Kidney epithelial cell (primary cell): Measurements from ENCODE around the gene KCNQ1. TPM values are rescaled to one million over a fixed set of nuclear protein-coding genes. Genes with fewer than 3 reads are reported as not detected.

Experiments
- DNase-seq: peaks from one replicate; pipeline ENCODE4 v3.0.0-alpha.2; 2010; ENCODE audit warnings: low read depth
- H3K27me3 ChIP-seq: 2 replicates; pipeline ENCODE4 v1.6.0; 2011; ENCODE audit warnings: low read length; ENCODE audit not compliant: control insufficient read depth, insufficient read depth
- H3K36me3 ChIP-seq: 2 replicates; pipeline ENCODE4 v1.5.1; 2011; ENCODE audit warnings: low read length; ENCODE audit not compliant: control insufficient read depth, insufficient read depth
- H3K4me3 ChIP-seq: 2 replicates; pipeline ENCODE4 v1.5.1; 2011; ENCODE audit warnings: low read depth, mild to moderate bottlenecking, control low read depth, low read length
- total RNA-seq: library from RNA; depleted of rRNA; stranded (reverse); fragments of >200 nt; gene quantifications from 2 replicates; pipeline ENCODE4 v1.2.3, GENCODE V29; 2015
- TF ChIP-seq, protein P1 (sequence below): IDR thresholded peaks from 2 replicates; pipeline ENCODE4 v1.5.1; 2011; ENCODE audit warnings: mild to moderate bottlenecking, moderate library complexity, low read length, control low read depth, inconsistent platforms; ENCODE audit not compliant: insufficient read depth, poor library complexity, severe bottlenecking

KCNQ1 gene
- total RNA-seq, 1 donor from 2014 or later, result 2.3 TPM

DNA sequence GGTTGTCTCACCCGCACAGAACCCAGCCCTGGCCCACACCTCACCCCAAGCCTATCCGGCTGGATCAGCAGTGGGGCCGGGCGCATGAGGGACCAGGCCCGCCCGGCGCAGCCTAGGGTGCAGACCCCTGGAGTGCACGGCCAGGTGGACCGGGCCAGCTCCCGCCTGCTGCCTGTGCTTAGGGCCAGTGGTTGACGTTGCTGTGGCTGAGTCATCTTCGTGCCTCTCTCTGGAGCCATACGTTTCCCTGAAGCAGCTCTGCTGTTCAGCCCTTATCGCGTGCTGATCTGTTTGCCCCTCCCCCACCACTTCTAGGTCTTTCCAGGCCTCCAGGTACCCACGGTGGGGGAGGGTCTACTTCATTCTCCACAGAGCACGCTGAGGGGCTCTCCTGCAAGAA, 401.2 kb downstream of the KCNQ1 start:
- DNase-seq, result no peak
- H3K36me3 ChIP-seq, result no peaks in the 10 kb centered on the region
- H3K27me3 ChIP-seq, result peaks cover 26% of the 10 kb centered on the region
- TF ChIP-seq, protein P1, sequence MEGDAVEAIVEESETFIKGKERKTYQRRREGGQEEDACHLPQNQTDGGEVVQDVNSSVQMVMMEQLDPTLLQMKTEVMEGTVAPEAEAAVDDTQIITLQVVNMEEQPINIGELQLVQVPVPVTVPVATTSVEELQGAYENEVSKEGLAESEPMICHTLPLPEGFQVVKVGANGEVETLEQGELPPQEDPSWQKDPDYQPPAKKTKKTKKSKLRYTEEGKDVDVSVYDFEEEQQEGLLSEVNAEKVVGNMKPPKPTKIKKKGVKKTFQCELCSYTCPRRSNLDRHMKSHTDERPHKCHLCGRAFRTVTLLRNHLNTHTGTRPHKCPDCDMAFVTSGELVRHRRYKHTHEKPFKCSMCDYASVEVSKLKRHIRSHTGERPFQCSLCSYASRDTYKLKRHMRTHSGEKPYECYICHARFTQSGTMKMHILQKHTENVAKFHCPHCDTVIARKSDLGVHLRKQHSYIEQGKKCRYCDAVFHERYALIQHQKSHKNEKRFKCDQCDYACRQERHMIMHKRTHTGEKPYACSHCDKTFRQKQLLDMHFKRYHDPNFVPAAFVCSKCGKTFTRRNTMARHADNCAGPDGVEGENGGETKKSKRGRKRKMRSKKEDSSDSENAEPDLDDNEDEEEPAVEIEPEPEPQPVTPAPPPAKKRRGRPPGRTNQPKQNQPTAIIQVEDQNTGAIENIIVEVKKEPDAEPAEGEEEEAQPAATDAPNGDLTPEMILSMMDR, result no peak
- H3K4me3 ChIP-seq, result no peak overlapping the region

GRCh38 chr11:2846470-2846869, 401.7 kb downstream of the KCNQ1 start:
- Histone ChIP-seq H3K36me3 (no peaks in the 10 kb centered on the region), H3K27me3 (peaks cover 29% of the 10 kb centered on the region), H3K4me3 (no peak overlapping the region)
- TF ChIP-seq, protein P1, result no peak
- DNase-seq, result no peak

DNA sequence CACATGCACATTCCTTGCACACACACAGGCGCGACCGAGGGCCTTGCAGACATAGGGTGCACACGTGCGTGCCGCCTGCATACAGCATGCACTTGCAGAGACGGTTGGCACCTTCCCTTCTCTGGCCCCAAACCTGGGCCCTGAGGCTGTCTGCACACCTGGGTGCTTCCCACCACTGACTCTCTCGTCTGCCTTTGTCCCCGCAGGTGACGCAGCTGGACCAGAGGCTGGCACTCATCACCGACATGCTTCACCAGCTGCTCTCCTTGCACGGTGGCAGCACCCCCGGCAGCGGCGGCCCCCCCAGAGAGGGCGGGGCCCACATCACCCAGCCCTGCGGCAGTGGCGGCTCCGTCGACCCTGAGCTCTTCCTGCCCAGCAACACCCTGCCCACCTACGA, 402.8 kb downstream of the KCNQ1 start:
- H3K4me3 ChIP-seq, result no peak overlapping the region
- H3K27me3 ChIP-seq, result peaks cover 29% of the 10 kb centered on the region
- DNase-seq, result no peak
- TF ChIP-seq, protein P1, result no peak
- H3K36me3 ChIP-seq, result no peaks in the 10 kb centered on the region

GRCh38 chr11:2848497-2848896, 403.7 kb downstream of the KCNQ1 start:
- no peak for DNase-seq
- H3K27me3 ChIP-seq, result peaks cover 29% of the 10 kb centered on the region
- no peaks in the 10 kb centered on the region for H3K36me3 ChIP-seq
- TF ChIP-seq, protein P1, result no peak
- no peak overlapping the region for H3K4me3 ChIP-seq

DNA sequence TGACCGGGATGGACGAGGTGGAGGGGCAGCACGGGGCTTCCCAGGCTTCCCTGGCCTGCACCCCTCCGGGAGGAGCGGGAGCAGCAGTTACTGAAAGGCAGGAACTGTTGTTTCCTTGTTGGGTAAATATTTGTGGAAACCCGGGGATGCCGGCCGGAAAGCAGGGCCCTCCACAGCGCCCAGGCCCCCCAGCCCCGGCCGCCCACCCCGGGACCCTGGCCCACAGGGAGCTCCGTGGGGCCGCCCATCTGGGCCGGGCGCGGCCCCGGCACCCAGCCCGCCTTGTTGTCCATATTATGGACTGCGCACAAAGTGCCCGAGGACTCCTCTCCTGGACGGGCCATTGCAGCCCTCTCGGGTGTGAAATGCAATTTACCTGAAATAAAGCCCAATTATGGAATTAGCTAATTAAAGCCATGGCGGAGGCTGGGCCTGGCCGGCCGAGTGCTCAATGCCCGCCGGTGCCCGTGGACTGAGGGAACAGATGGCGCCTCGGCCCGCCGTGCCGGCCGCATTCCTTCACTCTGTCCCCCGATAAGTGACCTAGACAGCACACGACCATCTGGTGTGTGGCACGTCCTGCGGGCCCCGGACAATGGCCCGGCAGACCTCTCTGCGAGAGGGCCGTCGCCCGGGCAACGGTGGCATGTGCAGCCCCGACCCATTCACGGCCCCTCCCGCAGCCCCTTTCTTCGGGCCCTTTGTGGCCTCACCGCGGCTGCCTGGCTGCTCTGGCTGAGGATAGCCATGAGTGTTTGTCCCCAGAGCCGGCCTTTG, 405.4 kb downstream of the KCNQ1 start:
- DNase-seq, result no peak
- TF ChIP-seq, protein P1, result no peak
- H3K4me3 ChIP-seq, result no peak overlapping the region
- peaks cover 33% of the 10 kb centered on the region for H3K27me3 ChIP-seq
- no peaks in the 10 kb centered on the region for H3K36me3 ChIP-seq

- TF ChIP-seq, protein P1, result no peak
- no peak overlapping the region for H3K4me3 ChIP-seq
- H3K27me3 ChIP-seq, result peaks cover 38% of the 10 kb centered on the region
- no peaks in the 10 kb centered on the region for H3K36me3 ChIP-seq
- DNase-seq, result no peak
Measured at GRCh38 chr11:2853401-2853800, 408.6 kb downstream of the KCNQ1 start.
